HEK293 (cell line): Measurements from ENCODE around the gene ZNF646.

Experiments used
- BCL6B ChIP-seq: fragments of 450-650 bp; formaldehyde crosslinking; IDR thresholded peaks from 2 replicates; pipeline ENCODE4 v1.5.1; 2017; ENCODE audit warnings: missing biosample characterization, missing genetic modification characterization
- GFI1B ChIP-seq: fragments of 450-650 bp; formaldehyde crosslinking; IDR thresholded peaks from 2 replicates; pipeline ENCODE4 v1.5.1; 2016; ENCODE audit warnings: missing biosample characterization, missing genetic modification characterization
- GLI4 ChIP-seq: fragments of 450-650 bp; formaldehyde crosslinking; IDR thresholded peaks from 2 replicates; pipeline ENCODE4 v1.5.1; 2016; ENCODE audit warnings: missing biosample characterization, missing genetic modification characterization
- IKZF3 ChIP-seq: fragments of 450-650 bp; IDR thresholded peaks from 2 replicates; pipeline ENCODE4 v1.5.0; 2018; ENCODE audit warnings: missing biosample characterization, mild to moderate bottlenecking, missing genetic modification characterization, moderate library complexity
- PATZ1 ChIP-seq: fragments of 450-650 bp; formaldehyde crosslinking; IDR thresholded peaks from 2 replicates; pipeline ENCODE4 v1.5.1; 2016; ENCODE audit warnings: missing biosample characterization, missing genetic modification characterization
- SCRT1 ChIP-seq: fragments of 450-650 bp; formaldehyde crosslinking; IDR thresholded peaks from 2 replicates; pipeline ENCODE4 v1.5.1; 2016; ENCODE audit warnings: missing biosample characterization, missing genetic modification characterization, borderline replicate concordance
- SP2 ChIP-seq: fragments of 450-650 bp; formaldehyde crosslinking; IDR thresholded peaks from 2 replicates; pipeline ENCODE4 v1.5.1; 2016; ENCODE audit warnings: missing biosample characterization, missing genetic modification characterization
- TCF7L2 ChIP-seq: IDR thresholded peaks from 2 replicates; pipeline ENCODE4 v1.6.1; 2011; ENCODE audit warnings: low read depth, mild to moderate bottlenecking, inconsistent platforms, low read length, moderate library complexity, borderline replicate concordance
- YY2 ChIP-seq: fragments of 450-650 bp; formaldehyde crosslinking; IDR thresholded peaks from 2 replicates; pipeline ENCODE4 v1.5.1; 2016; ENCODE audit warnings: missing biosample characterization, missing genetic modification characterization
- ZBTB26 ChIP-seq: fragments of 450-650 bp; formaldehyde crosslinking; optimal IDR thresholded peaks from 2 replicates; pipeline ENCODE3; 2016; ENCODE audit warnings: missing biosample characterization, mild to moderate bottlenecking, missing genetic modification characterization
- ZBTB49 ChIP-seq: fragments of 450-650 bp; formaldehyde crosslinking; IDR thresholded peaks from 2 replicates; pipeline ENCODE4 v1.5.1; 2016; ENCODE audit warnings: missing biosample characterization, missing genetic modification characterization, low read depth
- ZBTB8A ChIP-seq: fragments of 450-650 bp; formaldehyde crosslinking; IDR thresholded peaks from 2 replicates; pipeline ENCODE4 v1.5.1; 2016; ENCODE audit warnings: missing biosample characterization, missing genetic modification characterization
- ZNF112 ChIP-seq: fragments of 450-650 bp; formaldehyde crosslinking; IDR thresholded peaks from 2 replicates; pipeline ENCODE4 v1.5.0; 2017; ENCODE audit warnings: missing biosample characterization, missing genetic modification characterization
- ZNF138 ChIP-seq: fragments of 450-650 bp; formaldehyde crosslinking; IDR thresholded peaks from 2 replicates; pipeline ENCODE4 v1.5.1; 2016; ENCODE audit warnings: missing biosample characterization, missing genetic modification characterization, borderline replicate concordance
- ZNF16 ChIP-seq: fragments of 450-650 bp; formaldehyde crosslinking; IDR thresholded peaks from 2 replicates; pipeline ENCODE4 v1.5.1; 2016; ENCODE audit warnings: low read depth, missing biosample characterization, missing genetic modification characterization
- ZNF248 ChIP-seq: fragments of 450-650 bp; formaldehyde crosslinking; IDR thresholded peaks from 2 replicates; pipeline ENCODE4 v1.5.1; 2017; ENCODE audit warnings: missing biosample characterization, missing genetic modification characterization
- ZNF416 ChIP-seq: fragments of 450-650 bp; formaldehyde crosslinking; IDR thresholded peaks from 2 replicates; pipeline ENCODE4 v1.5.1; 2016; ENCODE audit warnings: missing biosample characterization, missing genetic modification characterization
- ZNF449 ChIP-seq: fragments of 450-650 bp; formaldehyde crosslinking; IDR thresholded peaks from 2 replicates; pipeline ENCODE4 v1.5.1; 2017; ENCODE audit warnings: missing biosample characterization, mild to moderate bottlenecking, missing genetic modification characterization, moderate library complexity
- ZNF473 ChIP-seq: fragments of 450-650 bp; formaldehyde crosslinking; IDR thresholded peaks from 2 replicates; pipeline ENCODE4 v1.5.1; 2017; ENCODE audit warnings: missing biosample characterization, missing genetic modification characterization
- ZNF501 ChIP-seq: fragments of 450-650 bp; formaldehyde crosslinking; IDR thresholded peaks from 2 replicates; pipeline ENCODE4 v1.5.1; 2016; ENCODE audit warnings: missing biosample characterization, missing genetic modification characterization
- ZNF514 ChIP-seq: fragments of 450-650 bp; formaldehyde crosslinking; IDR thresholded peaks from 2 replicates; pipeline ENCODE4 v1.5.1; 2016; ENCODE audit warnings: missing biosample characterization, missing genetic modification characterization
- ZNF623 ChIP-seq: fragments of 450-650 bp; formaldehyde crosslinking; IDR thresholded peaks from 2 replicates; pipeline ENCODE4 v1.5.1; 2016; ENCODE audit warnings: missing biosample characterization, missing genetic modification characterization
- ZNF624 ChIP-seq: fragments of 450-650 bp; formaldehyde crosslinking; IDR thresholded peaks from 2 replicates; pipeline ENCODE4 v1.5.1; 2017; ENCODE audit warnings: missing biosample characterization, missing genetic modification characterization
- ZNF629 ChIP-seq: fragments of 450-650 bp; formaldehyde crosslinking; IDR thresholded peaks from 2 replicates; pipeline ENCODE4 v1.5.1; 2017; ENCODE audit warnings: missing biosample characterization, missing genetic modification characterization
- ZNF677 ChIP-seq: fragments of 450-650 bp; IDR thresholded peaks from 2 replicates; pipeline ENCODE4 v1.5.0; 2018; ENCODE audit warnings: missing biosample characterization, mild to moderate bottlenecking, missing genetic modification characterization, moderate library complexity
- ZNF792 ChIP-seq: fragments of 450-650 bp; formaldehyde crosslinking; IDR thresholded peaks from 2 replicates; pipeline ENCODE4 v1.5.1; 2016; ENCODE audit warnings: missing biosample characterization, missing genetic modification characterization
- ZNF843 ChIP-seq: fragments of 450-650 bp; formaldehyde crosslinking; IDR thresholded peaks from 2 replicates; pipeline ENCODE4 v1.5.1; 2016; ENCODE audit warnings: missing biosample characterization, missing genetic modification characterization
- ZSCAN18 ChIP-seq: fragments of 450-650 bp; formaldehyde crosslinking; IDR thresholded peaks from 2 replicates; pipeline ENCODE4 v1.5.1; 2016; ENCODE audit warnings: missing biosample characterization, missing genetic modification characterization
- ZSCAN30 ChIP-seq: fragments of 450-650 bp; IDR thresholded peaks from 2 replicates; pipeline ENCODE4 v1.5.1; 2018; ENCODE audit warnings: missing biosample characterization, mild to moderate bottlenecking, missing genetic modification characterization, moderate library complexity

The ZNF646 gene

GRCh38 chr16:31073970-31074813 lies at the start of gene ZNF646, which contains the start of gene ZNF668 (continued):
- TF ChIP-seq IKZF3 (tag by site-specific recombination) (peak; percentile 75), ZNF629 (tag by site-specific recombination) (peak; percentile 93), ZNF16 (tag by site-specific recombination) (no peak), ZNF514 (no peak), ZSCAN30 (peak; percentile 91), ZBTB8A (peak; percentile 80), ZNF792 (tag by site-specific recombination) (no peak), ZNF677 (tag by site-specific recombination) (no peak), PATZ1 (tag by site-specific recombination) (peak; percentile 83), ZBTB26 (peak; percentile 89), TCF7L2 (no peak), ZNF112 (tag by site-specific recombination) (no peak), GLI4 (tag by site-specific recombination) (no peak), ZNF449 (tag by site-specific recombination) (no peak), ZNF138 (tag by site-specific recombination) (no peak), SP2 (peak; percentile 93), ZNF248 (no peak), ZNF623 (tag by site-specific recombination) (no peak), ZNF501 (tag by site-specific recombination) (peak; percentile 79), YY2 (tag by site-specific recombination) (0 out of 2 replicates have a peak, but pooled peaks have one; percentile 2), GFI1B (no peak; the same call in 1 of the 2 replicates), BCL6B (tag by site-specific recombination) (no peak), SCRT1 (tag by site-specific recombination) (no peak), ZSCAN18 (tag by site-specific recombination) (no peak), ZNF473 (tag by site-specific recombination) (no peak), ZBTB49 (tag by site-specific recombination) (no peak), ZNF843 (tag by site-specific recombination) (peak; percentile 8; the same call in 1 of the 2 replicates), ZNF624 (tag by site-specific recombination) (no peak), ZNF416 (tag by site-specific recombination) (no peak)
